GM19193 (cell line): Measurements from ENCODE around the gene MT1HL1.

Source experiments
- POLR2A ChIP-seq: IDR thresholded peaks from 4 replicates; pipeline ENCODE4 v1.6.1; 2011; ENCODE audit not compliant: insufficient read depth, insufficient read length; ENCODE audit errors: extremely low read depth

MT1HL1 gene

GRCh38 chr1:237004116-237004515 is at the start of gene MT1HL1:
MT1HL1 (minus strand) TSS chr1:237004441; CDS start chr1:237004372, 69 bp downstream.
- TF ChIP-seq POLR2A: no peak

GRCh38 chr1:237050915-237051314 is 46.7 kb upstream of the MT1HL1 start:
- no peak for TF ChIP-seq POLR2A

DNA sequence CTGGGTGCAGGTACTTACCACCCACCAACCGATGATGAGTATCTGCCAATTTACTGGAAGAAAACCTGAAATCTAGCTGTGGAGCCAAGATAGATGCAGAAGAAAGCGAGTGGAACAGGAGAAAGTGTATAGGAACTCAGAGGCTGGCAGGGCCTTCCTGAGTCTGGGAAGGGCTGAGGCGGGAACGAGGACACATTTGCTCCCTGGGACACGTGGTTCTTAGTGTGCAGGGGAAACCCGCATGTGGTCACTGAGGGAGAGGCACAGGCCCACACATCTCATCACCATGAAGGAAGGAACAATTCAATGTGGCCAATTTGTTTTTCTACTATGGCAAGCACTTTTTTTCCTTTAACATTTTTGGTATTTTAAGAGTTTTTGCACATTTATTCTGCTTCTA is 45.9 kb upstream of the MT1HL1 start:
- TF ChIP-seq POLR2A: no peak

GRCh38 chr1:237048803-237049202 is 44.6 kb upstream of the MT1HL1 start:
- TF ChIP-seq POLR2A: no peak

- no peak for TF ChIP-seq POLR2A
These were observed 41.2 kb upstream of the MT1HL1 start for GRCh38 chr1:237045278-237046016.

- TF ChIP-seq POLR2A: no peak
These were observed 39.8 kb upstream of the MT1HL1 start for GRCh38 chr1:237043846-237044636.

GRCh38 chr1:237042892-237043576 is 38.8 kb upstream of the MT1HL1 start:
- TF ChIP-seq POLR2A: no peak

DNA sequence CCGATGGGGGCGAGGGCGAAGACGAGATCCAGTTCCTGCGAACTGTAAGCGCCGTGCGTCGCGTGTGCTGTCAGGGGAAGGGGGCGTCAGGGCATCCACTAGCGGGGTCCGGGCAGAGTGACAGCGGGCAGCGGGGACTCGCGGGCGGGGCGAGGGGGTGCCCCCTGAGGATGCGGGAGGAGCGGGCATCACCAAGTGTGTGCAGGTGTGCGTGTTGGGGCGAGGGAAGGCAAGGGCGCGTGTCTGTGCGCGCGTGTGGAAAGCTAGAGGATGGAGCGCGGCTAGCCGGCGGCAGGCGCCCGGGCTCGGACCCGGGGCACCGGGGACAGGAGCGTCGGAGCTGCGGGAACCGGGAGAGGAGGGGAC is 38.3 kb upstream of the MT1HL1 start:
- TF ChIP-seq POLR2A: no peak

DNA sequence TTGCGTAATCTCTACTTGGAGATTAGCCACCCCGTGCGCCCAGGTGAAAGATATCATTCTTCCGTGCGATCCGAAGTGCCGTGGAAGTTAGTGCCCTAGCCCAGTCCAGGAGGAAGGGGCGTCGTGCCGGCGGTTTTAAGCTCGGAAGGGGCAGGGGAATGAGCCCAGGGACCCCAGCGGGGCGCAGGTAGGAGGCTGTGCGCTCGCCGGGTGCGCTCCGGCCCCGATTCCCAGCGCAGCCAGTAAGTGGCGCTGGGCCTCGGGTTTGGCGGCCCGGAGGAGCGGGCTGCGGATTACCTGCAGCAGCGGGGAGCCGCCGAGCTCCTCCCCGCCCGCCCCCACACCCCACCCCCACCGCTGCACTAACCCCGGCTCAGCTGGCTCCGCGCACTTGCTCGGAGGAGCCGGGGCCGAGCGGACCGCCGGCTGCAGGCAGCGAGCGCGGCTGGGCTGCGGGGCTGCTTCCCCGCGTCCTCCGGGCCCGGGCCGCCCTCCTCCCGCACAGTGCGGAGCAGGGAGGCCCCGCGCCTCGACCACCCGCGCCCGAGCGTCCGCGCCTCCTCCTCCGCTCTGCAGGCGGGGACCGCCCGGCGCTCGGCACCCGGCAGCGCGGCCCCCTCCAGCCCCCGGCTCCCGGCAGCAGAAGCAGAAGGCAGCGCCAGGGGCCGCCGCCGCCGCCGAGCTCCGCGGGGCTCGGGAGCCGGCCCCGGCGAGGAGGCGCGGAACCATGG is 37.7 kb upstream of the MT1HL1 start, which contains the start of gene RYR2:
Gene RYR2 (plus strand): TSS at position 390 of the 731 bp plus-strand sequence. CDS start 338 bp downstream, at position 728.
- TF ChIP-seq POLR2A: no peak

DNA sequence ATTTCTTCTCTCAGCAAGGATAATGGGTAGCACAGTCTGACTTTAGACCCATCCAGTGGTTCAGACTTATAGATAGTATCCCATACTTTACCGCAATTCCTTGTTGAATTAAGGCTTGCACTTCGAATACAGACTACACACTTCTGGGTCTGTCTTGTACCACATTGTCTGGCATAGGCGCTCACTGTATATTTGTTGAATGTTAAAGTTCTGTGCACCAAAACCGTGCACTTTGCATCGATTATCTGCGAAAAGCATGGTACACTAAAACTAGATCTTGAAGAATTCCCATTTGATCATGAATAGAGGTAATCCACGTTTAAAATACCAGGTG is 37.2 kb upstream of the MT1HL1 start:
- no peak for TF ChIP-seq POLR2A

- TF ChIP-seq POLR2A: no peak
These were observed 36.6 kb upstream of the MT1HL1 start for GRCh38 chr1:237040823-237041222.

GRCh38 chr1:237038211-237038610 is 34.0 kb upstream of the MT1HL1 start:
- no peak for TF ChIP-seq POLR2A

GRCh38 chr1:237035759-237036158 is 31.5 kb upstream of the MT1HL1 start:
- no peak for TF ChIP-seq POLR2A

GRCh38 chr1:237033804-237034203 is 29.6 kb upstream of the MT1HL1 start:
- no peak for TF ChIP-seq POLR2A

DNA sequence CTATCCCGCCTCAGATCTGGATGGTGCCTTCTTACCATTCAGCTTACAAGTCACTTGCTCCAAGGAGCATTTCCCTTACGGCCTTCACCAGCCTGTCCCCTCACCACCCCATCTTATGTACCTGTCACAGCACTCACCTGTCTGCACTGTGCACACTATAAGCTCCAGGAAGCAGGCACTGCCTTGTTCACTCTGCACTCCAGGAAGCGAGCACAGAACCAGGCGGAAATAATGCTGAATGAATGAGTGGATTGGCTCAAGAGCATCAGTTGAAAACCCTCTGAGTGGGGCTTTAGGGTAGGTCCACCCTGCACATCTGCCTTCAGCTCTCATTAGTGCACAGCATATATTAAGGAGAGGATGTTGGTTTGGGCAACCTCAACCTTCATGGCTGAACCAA is 28.8 kb upstream of the MT1HL1 start:
- TF ChIP-seq POLR2A: no peak
